Neural cell (in vitro differentiated cells): ENCODE measurements around the gene PPFIBP1. TPM values are rescaled to one million over a fixed set of nuclear protein-coding genes. Genes with fewer than 3 reads are reported as not detected.

Experiments used
- H2AFZ ChIP-seq: fragments of 200-600, 300-800 bp; sonication (generic), shearing (Covaris generic); 2 replicates; pipeline ENCODE4 v1.6.0; 2014; ENCODE audit warnings: low read depth, mild to moderate bottlenecking, antibody characterized with exemption, low read length, moderate library complexity
- H3F3A ChIP-seq: fragments of 200-600 bp; shearing (Covaris generic); 2 replicates; pipeline ENCODE4 v1.6.1; 2016; ENCODE audit warnings: mild to moderate bottlenecking, moderate library complexity, mixed read lengths, antibody characterized with exemption, low read length; ENCODE audit not compliant: insufficient read depth, poor library complexity, severe bottlenecking
- H3K27ac ChIP-seq: fragments of 200-600, 300-800 bp; sonication (generic), shearing (Covaris generic); 2 replicates; pipeline ENCODE4 v1.5.1; 2014; ENCODE audit warnings: mild to moderate bottlenecking, low read length, moderate library complexity
- H3K27me3 ChIP-seq: fragments of 300-800, 200-600 bp; sonication (generic), shearing (Covaris generic); 2 replicates; pipeline ENCODE4 v1.6.0; 2014; ENCODE audit warnings: mild to moderate bottlenecking, low read depth, low read length, moderate library complexity; ENCODE audit not compliant: insufficient read depth
- H3K36me3 ChIP-seq: fragments of 300-800, 200-600 bp; sonication (generic), shearing (Covaris generic); 2 replicates; pipeline ENCODE4 v1.5.1; 2014; ENCODE audit warnings: mild to moderate bottlenecking, antibody characterized with exemption, low read length, moderate library complexity; ENCODE audit not compliant: insufficient read depth
- H3K4me2 ChIP-seq: fragments of 300-800, 200-600 bp; sonication (generic), shearing (Covaris generic); 2 replicates; pipeline ENCODE4 v1.6.0; 2014; ENCODE audit warnings: mild to moderate bottlenecking, low read length
- H3K4me3 ChIP-seq: fragments of 300-800, 200-600 bp; sonication (generic), shearing (Covaris generic); 2 replicates; pipeline ENCODE4 v1.5.1; 2014; ENCODE audit warnings: mild to moderate bottlenecking, low read length, moderate library complexity
- H3K79me2 ChIP-seq: fragments of 200-600 bp; shearing (Covaris generic); replicated peaks from 2 replicates; pipeline ENCODE4 v1.6.0; 2014; ENCODE audit warnings: mild to moderate bottlenecking, low read length, moderate library complexity; ENCODE audit not compliant: insufficient read depth
- H3K9ac ChIP-seq: fragments of 300-800, 200-600 bp; sonication (generic), shearing (Covaris generic); 2 replicates; pipeline ENCODE4 v1.6.1; 2016; ENCODE audit warnings: mild to moderate bottlenecking, low read length, mixed read lengths
- H3K9me2 ChIP-seq: fragments of 200-600 bp; shearing (Covaris generic); 2 replicates; pipeline ENCODE4 v1.6.1; 2016; ENCODE audit warnings: mild to moderate bottlenecking, low read length, mixed read lengths; ENCODE audit not compliant: insufficient read depth
- H3K9me3 ChIP-seq: fragments of 200-600, 300-800 bp; sonication (generic), shearing (Covaris generic); 2 replicates; pipeline ENCODE4 v1.6.1; 2016; ENCODE audit warnings: mild to moderate bottlenecking, mixed run types, low read length, moderate library complexity, mixed read lengths
- H4K20me1 ChIP-seq: fragments of 200-600 bp; shearing (Covaris generic); 2 replicates; pipeline ENCODE4 v1.6.1; 2016; ENCODE audit warnings: mild to moderate bottlenecking, mixed run types; ENCODE audit not compliant: insufficient read depth
- CTCF ChIP-seq: fragments of 450-650 bp; IDR thresholded peaks from 2 replicates; pipeline ENCODE4 v1.5.1; 2014; ENCODE audit warnings: antibody characterized with exemption, mild to moderate bottlenecking, moderate library complexity; ENCODE audit not compliant: poor library complexity, severe bottlenecking
- EP300 ChIP-seq: fragments of 450-650 bp; conservative IDR thresholded peaks from 2 replicates; pipeline ENCODE4 v1.6.1; 2014; ENCODE audit warnings: antibody characterized with exemption, mild to moderate bottlenecking, moderate library complexity; ENCODE audit not compliant: poor library complexity, severe bottlenecking
- EZH2 ChIP-seq: fragments of 200-600, 300-800 bp; shearing (Covaris generic), sonication (generic); IDR thresholded peaks from 2 replicates; pipeline ENCODE4 v1.6.1; 2014; ENCODE audit warnings: antibody characterized with exemption, low read length, borderline replicate concordance, mild to moderate bottlenecking; ENCODE audit not compliant: insufficient read depth, poor library complexity, severe bottlenecking
- MXI1 ChIP-seq: fragments of 450-650 bp; conservative IDR thresholded peaks from 2 replicates; pipeline ENCODE4 v1.6.1; 2014; ENCODE audit warnings: antibody characterized with exemption, mild to moderate bottlenecking; ENCODE audit not compliant: poor library complexity, severe bottlenecking
- POLR2AphosphoS5 ChIP-seq: IDR thresholded peaks from 2 replicates; pipeline ENCODE4 v1.6.1; 2012
- RAD21 ChIP-seq: fragments of 450-650 bp; conservative IDR thresholded peaks from 2 replicates; pipeline ENCODE4 v1.6.1; 2014; ENCODE audit warnings: antibody characterized with exemption, mild to moderate bottlenecking, moderate library complexity
- REST ChIP-seq: IDR thresholded peaks from 2 replicates; pipeline ENCODE4 v1.6.1; 2012; ENCODE audit warnings: borderline replicate concordance
- SMC3 ChIP-seq: fragments of 450-650 bp; conservative IDR thresholded peaks from 2 replicates; pipeline ENCODE4 v1.6.1; 2014; ENCODE audit warnings: antibody characterized with exemption, mild to moderate bottlenecking, moderate library complexity; ENCODE audit not compliant: poor library complexity
- TAF1 ChIP-seq: IDR thresholded peaks from 2 replicates; pipeline ENCODE4 v1.6.1; 2012; ENCODE audit warnings: low read depth
- polyA plus RNA-seq: library from polyadenylated mRNA; depleted of rRNA; stranded (reverse); fragments of >200 nt; gene quantifications from 2 replicates; pipeline ENCODE4 v1.2.3, GENCODE V29; 2014

The PPFIBP1 gene
- polyA plus RNA-seq, 1 donor from 2014 or later: 30.2 TPM

- no peak overlapping the region for H3K4me2 ChIP-seq
- H3K79me2 ChIP-seq: no peaks in the 10 kb centered on the region
- H2AFZ ChIP-seq: no peak overlapping the region
- no peaks in the 10 kb centered on the region for H3K9me3 ChIP-seq
- H3K9ac ChIP-seq: no peak overlapping the region
- H3K36me3 ChIP-seq: no peaks in the 10 kb centered on the region
- no peaks in the 10 kb centered on the region for H3K27me3 ChIP-seq
- no peak for TF ChIP-seq MXI1
- no peak for TF ChIP-seq REST
- no peak for TF ChIP-seq TAF1
- TF ChIP-seq EZH2: no peak
- no peak for TF ChIP-seq EP300
- TF ChIP-seq CTCF: no peak
- TF ChIP-seq POLR2AphosphoS5: no peak
- no peak for TF ChIP-seq RAD21
- TF ChIP-seq SMC3: no peak
- no peaks in the 10 kb centered on the region for H3K9me2 ChIP-seq
- no peaks in the 10 kb centered on the region for H3F3A ChIP-seq
- H4K20me1 ChIP-seq: no peaks in the 10 kb centered on the region
- H3K4me3 ChIP-seq: no peak overlapping the region
- no peak overlapping the region for H3K27ac ChIP-seq
These were observed 23.6 kb downstream of the PPFIBP1 start for GRCh38 chr12:27547592-27547991.

- Histone ChIP-seq H3K79me2 (no peaks in the 10 kb centered on the region), H3K4me3 (no peak overlapping the region), H3K9me3 (no peaks in the 10 kb centered on the region), H4K20me1 (no peaks in the 10 kb centered on the region), H3K27me3 (no peaks in the 10 kb centered on the region), H3F3A (no peaks in the 10 kb centered on the region), H3K36me3 (no peaks in the 10 kb centered on the region), H2AFZ (no peak overlapping the region), H3K9me2 (no peaks in the 10 kb centered on the region), H3K27ac (no peak overlapping the region), H3K4me2 (no peak overlapping the region), H3K9ac (no peak overlapping the region)
- TF ChIP-seq EP300: no peak
- no peak for TF ChIP-seq REST
- TF ChIP-seq POLR2AphosphoS5: no peak
- no peak for TF ChIP-seq EZH2
- TF ChIP-seq TAF1: no peak
- no peak for TF ChIP-seq MXI1
- TF ChIP-seq CTCF: no peak
- TF ChIP-seq SMC3: no peak
- no peak for TF ChIP-seq RAD21
These were observed 24.5 kb downstream of the PPFIBP1 start for GRCh38 chr12:27548301-27549199.
